PFSK-1 (cell line): Measurements from ENCODE around the gene NMNAT3.

Source experiments
- FOXP2 ChIP-seq: optimal IDR thresholded peaks from 2 replicates; pipeline ENCODE3; 2011; ENCODE audit warnings: borderline replicate concordance, control low read depth, inconsistent platforms; ENCODE audit not compliant: insufficient read depth; ENCODE audit errors: extremely low read length, extremely low read depth
- POLR2AphosphoS5 ChIP-seq: IDR thresholded peaks from 2 replicates; pipeline ENCODE4 v1.6.1; 2012; ENCODE audit warnings: low read depth, mild to moderate bottlenecking, control low read depth, low read length, moderate library complexity
- REST ChIP-seq, 2 experiments: IDR thresholded peaks; 2 replicates each; pipeline versions ENCODE4 v1.6.1 to v1.8.0; 2011 to 2012; ENCODE audit warnings: low read depth in 2 of 2, low read length in 2 of 2, control low read depth in 1 of 2, inconsistent platforms in 1 of 2, mild to moderate bottlenecking in 1 of 2, moderate library complexity in 1 of 2; ENCODE audit not compliant: insufficient read depth in 1 of 2
- SIN3A ChIP-seq: IDR thresholded peaks from 2 replicates; pipeline ENCODE4 v1.6.1; 2012; ENCODE audit warnings: mild to moderate bottlenecking, low read length, moderate library complexity, borderline replicate concordance; ENCODE audit not compliant: insufficient read depth
- TAF1 ChIP-seq: IDR thresholded peaks from 2 replicates; pipeline ENCODE4 v1.6.1; 2012; ENCODE audit warnings: low read length, control low read depth, borderline replicate concordance; ENCODE audit not compliant: insufficient read depth

Gene NMNAT3

GRCh38 chr3:139676108-139676507, 1.7 kb downstream of the NMNAT3 start:
- no peak for TF ChIP-seq SIN3A
- TF ChIP-seq POLR2AphosphoS5, result no peak
- no peak for TF ChIP-seq TAF1
- no peak for TF ChIP-seq FOXP2
- no peak for TF ChIP-seq REST (IDR thresholded peaks at IDR 0.05; ENCODE audit: insufficient read depth in 1 of 2, low read depth in 2 of 2, low read length in 2 of 2)

GRCh38 chr3:139675327-139675726, 2.4 kb downstream of the NMNAT3 start:
- TF ChIP-seq SIN3A (no peak), REST (IDR thresholded peaks at IDR 0.05; ENCODE audit: insufficient read depth in 1 of 2, low read depth in 2 of 2, low read length in 2 of 2) (no peak), FOXP2 (no peak), POLR2AphosphoS5 (no peak), TAF1 (no peak)

- TF ChIP-seq REST (IDR thresholded peaks at IDR 0.05; ENCODE audit: insufficient read depth in 1 of 2, low read depth in 2 of 2, low read length in 2 of 2) (no peak), FOXP2 (no peak), SIN3A (no peak), POLR2AphosphoS5 (no peak), TAF1 (no peak)
Observed at GRCh38 chr3:139674571-139675260, 3.1 kb downstream of the NMNAT3 start.

- TF ChIP-seq REST (IDR thresholded peaks at IDR 0.05; ENCODE audit: insufficient read depth in 1 of 2, low read depth in 2 of 2, low read length in 2 of 2) (no peak), TAF1 (no peak), SIN3A (no peak), FOXP2 (no peak), POLR2AphosphoS5 (no peak)
Observed at GRCh38 chr3:139672884-139673283, 4.9 kb downstream of the NMNAT3 start.
